Activated CD4-positive, alpha-beta T cell treated with anti-CD3 and anti-CD28 coated beads for 36 hours (primary cell): ENCODE measurements around the gene EDARADD. TPM values are rescaled to one million over a fixed set of nuclear protein-coding genes. Genes with fewer than 3 reads are reported as not detected.
"Not testable (repeated sequence)": the region's sequence is repeated elsewhere in the genome, so short reads cannot be mapped to it uniquely, and the experiment has no call there.

Experiments
- ATAC-seq: fragments of 200-7000 bp; cut with Tn5 transposase; one replicate; pipeline ENCODE4 v1.10.0; 2021; ENCODE audit warnings: mild to moderate bottlenecking, moderate library complexity
- CTCF ChIA-PET: fragments of 350-600 bp; sonication (Branson Sonifier 250); formaldehyde crosslinking; loops from one replicate; lab custom pipeline; 2021; ENCODE audit warnings: antibody characterized with exemption; lab: Charles Lee
- POLR2A ChIA-PET: fragments of 350-600 bp; sonication (Branson Sonifier 250); formaldehyde crosslinking; loops from one replicate; lab custom pipeline; 2021; ENCODE audit warnings: antibody characterized with exemption, inconsistent platforms; lab: Charles Lee
- DNase-seq: peaks from one replicate; pipeline ENCODE4 v3.0.0-alpha.2; 2020
- H3K27ac Mint-ChIP-seq: one replicate; pipeline ENCODE4 v1.8.0; 2021; ENCODE audit warnings: mixed read lengths
- H3K27me3 Mint-ChIP-seq: one replicate; pipeline ENCODE4 v1.8.0; 2021; ENCODE audit warnings: mixed read lengths
- H3K36me3 Mint-ChIP-seq: one replicate; pipeline ENCODE4 v1.8.0; 2021; ENCODE audit warnings: low read depth, mixed read lengths
- H3K4me1 Mint-ChIP-seq: one replicate; pipeline ENCODE4 v1.8.0; 2021; ENCODE audit warnings: mixed read lengths
- H3K4me3 Mint-ChIP-seq: one replicate; pipeline ENCODE4 v1.8.0; 2021; ENCODE audit warnings: mild to moderate bottlenecking, moderate library complexity, mixed read lengths
- H3K9me3 Mint-ChIP-seq: one replicate; pipeline ENCODE4 v1.8.0; 2021; ENCODE audit warnings: low read depth, mixed read lengths
- intact Hi-C, 2 experiments: fragments of 100-400 bp; cut with DNase I in 1 of 2; cut with micrococcal nuclease in 1 of 2; formaldehyde crosslinking; loops; one replicate each; pipeline versions ENCODE4 v1.14.2 to v1.15.1; 2022 to 2024; cut with DNase I, micrococcal nuclease
- total RNA-seq, 2 experiments: library from RNA; stranded (reverse); gene quantifications; one replicate each; pipeline ENCODE4 v1.2.3, GENCODE V29; 2021

The EDARADD gene
- total RNA-seq, 2 experiments from 2014 or later = 2.8 to 4.5 TPM

GRCh38 chr1:236468625-236469024, 74.5 kb downstream of the EDARADD start:
- H3K4me3 Mint-ChIP-seq = no peak overlapping the region
- intact Hi-C loops = no loop called here
- H3K27ac Mint-ChIP-seq = no peak overlapping the region
- CTCF ChIA-PET = interaction anchor here (1.2 kb wide), 2 partner anchors 17 to 21 kb away, joined by 3 read pairs; no protein-coding TSS in a partner anchor
- POLR2A ChIA-PET = no interaction called here
- peaks cover 20% of the 10 kb centered on the region for H3K4me1 Mint-ChIP-seq
- peaks cover 7% of the 10 kb centered on the region for H3K27me3 Mint-ChIP-seq
- no peaks in the 10 kb centered on the region for H3K9me3 Mint-ChIP-seq
- DNase-seq (no peak), ATAC-seq (no peak)
- no peaks in the 10 kb centered on the region for H3K36me3 Mint-ChIP-seq

- intact Hi-C loops = no loop called here
- Mint-ChIP-seq H3K27me3 (peaks cover 6% of the 10 kb centered on the region), H3K36me3 (no peaks in the 10 kb centered on the region), H3K4me3 (no peak overlapping the region), H3K9me3 (no peaks in the 10 kb centered on the region), H3K4me1 (peaks cover 20% of the 10 kb centered on the region), H3K27ac (no peak overlapping the region)
- ChIA-PET POLR2A (interaction anchor here (0.6 kb wide), 1 partner anchor 42 kb away, joined by 4 read pairs; no protein-coding TSS in a partner anchor), CTCF (interaction anchor here (1.2 kb wide), 1 partner anchor 17 kb away, joined by 3 read pairs; no protein-coding TSS in a partner anchor)
- no peak for DNase-seq
- ATAC-seq = no peak
Observed at GRCh38 chr1:236469466-236469865, 75.4 kb downstream of the EDARADD start.

GRCh38 chr1:236471096-236471495, 77.0 kb downstream of the EDARADD start:
- intact Hi-C loops = no loop called here
- no peak for DNase-seq
- ChIA-PET CTCF (interaction anchor here (1.3 kb wide), 1 partner anchor 367 kb away, joined by 4 read pairs; no protein-coding TSS in a partner anchor), POLR2A (no interaction called here)
- no peak overlapping the region for H3K27ac Mint-ChIP-seq
- no peaks in the 10 kb centered on the region for H3K9me3 Mint-ChIP-seq
- peaks cover 2% of the 10 kb centered on the region for H3K27me3 Mint-ChIP-seq
- peaks cover 5% of the 10 kb centered on the region for H3K4me1 Mint-ChIP-seq
- H3K4me3 Mint-ChIP-seq = no peak overlapping the region
- no peaks in the 10 kb centered on the region for H3K36me3 Mint-ChIP-seq
- ATAC-seq = no peak

- H3K36me3 Mint-ChIP-seq = no peaks in the 10 kb centered on the region
- POLR2A ChIA-PET = no interaction called here
- CTCF ChIA-PET = interaction anchor here (1.3 to 1.9 kb wide), 2 partner anchors 9 to 368 kb away, joined by 4 to 5 read pairs; no protein-coding TSS in a partner anchor
- no peaks in the 10 kb centered on the region for H3K27me3 Mint-ChIP-seq
- no peak overlapping the region for H3K4me3 Mint-ChIP-seq
- DNase-seq (no peak), ATAC-seq (no peak)
- no peaks in the 10 kb centered on the region for H3K4me1 Mint-ChIP-seq
- no peaks in the 10 kb centered on the region for H3K9me3 Mint-ChIP-seq
- intact Hi-C loops = no loop called here
- H3K27ac Mint-ChIP-seq = no peak overlapping the region
Observed at GRCh38 chr1:236471653-236472052, 77.6 kb downstream of the EDARADD start.

GRCh38 chr1:236472850-236473788, 79.0 kb downstream of the EDARADD start:
- Mint-ChIP-seq H3K36me3 (no peaks in the 10 kb centered on the region), H3K27ac (no peak overlapping the region), H3K4me1 (no peaks in the 10 kb centered on the region), H3K27me3 (no peaks in the 10 kb centered on the region), H3K4me3 (no peak overlapping the region), H3K9me3 (no peaks in the 10 kb centered on the region)
- intact Hi-C loops = no loop called here
- DNase-seq = no peak
- ATAC-seq = no peak
- POLR2A ChIA-PET = interaction anchor here (0.6 kb wide), 1 partner anchor 214 kb away, joined by 3 read pairs; no protein-coding TSS in a partner anchor
- CTCF ChIA-PET = interaction anchor here (0.6 to 1.9 kb wide), 3 partner anchors 11 to 26 kb away, joined by 3 to 5 read pairs (median 3); no protein-coding TSS in a partner anchor

- ChIA-PET CTCF (interaction anchor here (0.7 kb wide), 1 partner anchor 13 kb away, joined by 4 read pairs; no protein-coding TSS in a partner anchor), POLR2A (no interaction called here)
- intact Hi-C loops = no loop called here
- no peaks in the 10 kb centered on the region for H3K4me1 Mint-ChIP-seq
- no peak for DNase-seq
- H3K36me3 Mint-ChIP-seq = no peaks in the 10 kb centered on the region
- H3K4me3 Mint-ChIP-seq = no peak overlapping the region
- H3K27me3 Mint-ChIP-seq = no peaks in the 10 kb centered on the region
- ATAC-seq = no peak
- H3K27ac Mint-ChIP-seq = no peak overlapping the region
- H3K9me3 Mint-ChIP-seq = no peaks in the 10 kb centered on the region
Observed at GRCh38 chr1:236476019-236476418, 81.9 kb downstream of the EDARADD start.

GRCh38 chr1:236480758-236481436, 86.8 kb downstream of the EDARADD start:
- POLR2A ChIA-PET = no interaction called here

GRCh38 chr1:236484310-236484971, 90.4 kb downstream of the EDARADD start:
- POLR2A ChIA-PET = no interaction called here
- no peak for ATAC-seq
- no peaks in the 10 kb centered on the region for H3K36me3 Mint-ChIP-seq

More at GRCh38 chr1:236480758-236481436, 86.8 kb downstream of the EDARADD start:
- DNase-seq (no peak), ATAC-seq (no peak)
- intact Hi-C loops = no loop called here
- H3K27ac Mint-ChIP-seq = no peak overlapping the region
- H3K4me3 Mint-ChIP-seq = no peak overlapping the region
- H3K9me3 Mint-ChIP-seq = no peaks in the 10 kb centered on the region
- CTCF ChIA-PET = interaction anchor here (0.6 to 0.7 kb wide), 2 partner anchors 8 to 132 kb away, joined by 3 read pairs; no protein-coding TSS in a partner anchor
- no peaks in the 10 kb centered on the region for H3K27me3 Mint-ChIP-seq
- no peaks in the 10 kb centered on the region for H3K4me1 Mint-ChIP-seq
- H3K36me3 Mint-ChIP-seq = no peaks in the 10 kb centered on the region

GRCh38 chr1:236486356-236487002, 92.4 kb downstream of the EDARADD start:
- DNase-seq (no peak), ATAC-seq (no peak)
- CTCF ChIA-PET = interaction anchor here (0.5 to 1.1 kb wide), 4 partner anchors 18 to 382 kb away, joined by 3 read pairs; no protein-coding TSS in a partner anchor
- no peaks in the 10 kb centered on the region for H3K9me3 Mint-ChIP-seq
- H3K27me3 Mint-ChIP-seq = peaks cover 4% of the 10 kb centered on the region
- intact Hi-C loops = no loop called here
- peaks cover 7% of the 10 kb centered on the region for H3K4me1 Mint-ChIP-seq
- H3K4me3 Mint-ChIP-seq = no peak overlapping the region
- H3K36me3 Mint-ChIP-seq = no peaks in the 10 kb centered on the region
- H3K27ac Mint-ChIP-seq = no peak overlapping the region
- POLR2A ChIA-PET = no interaction called here

More at GRCh38 chr1:236484310-236484971, 90.4 kb downstream of the EDARADD start:
- intact Hi-C loops = no loop called here
- H3K27me3 Mint-ChIP-seq = no peaks in the 10 kb centered on the region
- CTCF ChIA-PET = no interaction called here
- no peaks in the 10 kb centered on the region for H3K9me3 Mint-ChIP-seq
- no peak for DNase-seq
- H3K4me1 Mint-ChIP-seq = peaks cover 3% of the 10 kb centered on the region
- no peak overlapping the region for H3K4me3 Mint-ChIP-seq
- H3K27ac Mint-ChIP-seq = no peak overlapping the region

- ATAC-seq, intact Hi-C loops, DNase-seq, H3K27me3 Mint-ChIP-seq, H3K36me3 Mint-ChIP-seq, POLR2A ChIA-PET, H3K27ac Mint-ChIP-seq, H3K4me3 Mint-ChIP-seq, H3K9me3 Mint-ChIP-seq, H3K4me1 Mint-ChIP-seq: not testable (repeated sequence)
- CTCF ChIA-PET = interaction anchor here (0.5 to 2.3 kb wide), 10 partner anchors 8 to 488 kb away, joined by 3 to 14 read pairs (median 3); no protein-coding TSS in a partner anchor
Observed at GRCh38 chr1:236489161-236489560, 95.1 kb downstream of the EDARADD start.
